HG03060 (cell line): ENCODE data around the gene KPTN.

ENCODE experiments used
- ATAC-seq: cut with Tn5 transposase; IDR thresholded peaks from one replicate; pipeline ENCODE4 v1.9.1; 2021; ENCODE audit warnings: low read depth, moderate number of reproducible peaks; ENCODE audit not compliant: unreplicated experiment

The KPTN gene

GRCh38 chr19:47471381-47471732, 12.7 kb downstream of the KPTN start:
- no peak for ATAC-seq

DNA sequence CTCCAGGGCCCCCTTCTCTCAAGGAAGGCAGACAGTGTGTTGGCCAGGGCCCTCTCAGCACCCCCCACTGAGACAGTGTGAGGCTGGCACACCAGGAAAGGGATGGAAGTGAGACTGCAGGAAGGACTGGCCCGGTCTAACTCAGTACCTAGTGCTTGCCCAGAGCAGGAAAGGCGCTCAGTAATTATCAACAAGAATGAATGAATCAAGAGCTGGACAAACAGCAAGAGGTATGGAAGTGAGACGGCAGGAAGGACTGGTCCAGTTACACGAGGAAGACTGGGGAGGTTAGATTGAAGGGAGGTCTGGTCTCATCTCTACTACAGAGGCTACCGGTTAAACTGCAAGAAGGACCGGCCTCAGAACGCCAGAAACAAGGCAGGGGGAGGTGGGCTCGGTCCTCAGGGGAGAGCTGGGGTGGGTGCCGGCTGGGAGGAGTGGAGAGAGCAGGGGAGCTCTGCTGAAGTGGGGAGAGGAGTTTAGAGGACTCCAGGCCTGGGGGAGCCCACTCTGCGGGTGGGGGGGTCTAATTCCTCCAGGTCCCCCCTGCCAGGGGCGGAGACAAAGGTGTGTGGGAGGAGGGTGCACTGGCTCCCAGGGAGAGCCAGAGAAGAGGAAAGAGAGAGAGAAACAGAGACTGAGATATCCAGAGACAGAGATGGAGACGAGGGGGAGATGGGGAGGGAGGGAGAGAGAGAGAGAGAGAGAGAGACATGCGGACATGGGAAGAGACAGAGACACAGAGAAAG, 13.4 kb downstream of the KPTN start:
- no peak for ATAC-seq

DNA sequence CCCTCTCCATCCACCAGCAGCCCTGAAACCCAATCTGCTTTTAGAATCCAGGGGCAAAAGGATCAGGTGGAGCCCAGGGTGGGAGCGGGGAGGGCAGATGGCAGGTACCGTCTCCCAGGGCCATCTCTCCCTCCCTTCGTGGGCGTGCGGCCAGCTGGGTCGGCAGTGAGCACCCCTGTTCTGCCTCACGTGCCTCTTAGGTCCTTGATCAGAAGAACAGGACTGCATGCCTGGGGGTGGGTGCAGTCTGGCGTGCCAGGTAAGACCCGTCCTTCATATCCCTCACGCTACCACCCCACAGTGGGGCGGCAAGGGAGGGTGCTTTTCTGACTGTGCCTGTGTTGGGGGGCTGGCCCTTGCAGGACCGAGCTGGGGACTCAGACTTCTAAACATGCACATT, 14.3 kb downstream of the KPTN start:
- ATAC-seq: no peak

DNA sequence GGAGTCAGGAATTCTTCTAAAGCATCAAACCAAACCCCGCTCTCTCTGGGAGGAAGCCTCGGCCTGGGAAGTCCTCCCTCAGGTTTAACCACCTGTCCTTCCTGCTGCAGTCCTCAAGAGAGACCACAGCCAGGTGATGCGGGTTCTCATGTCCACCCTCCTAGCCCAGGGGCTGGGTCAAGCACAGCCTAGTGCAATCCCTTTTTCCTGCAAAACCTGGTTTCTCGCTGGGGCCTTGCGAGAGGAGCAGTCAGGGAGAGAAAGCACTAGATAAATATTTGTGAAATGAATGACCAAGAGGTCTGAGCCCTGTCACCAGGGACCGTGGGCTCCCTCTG, 14.7 kb downstream of the KPTN start:
- no peak for ATAC-seq

GRCh38 chr19:47467914-47468313, 16.1 kb downstream of the KPTN start:
- ATAC-seq: no peak

GRCh38 chr19:47465957-47466356, 18.1 kb downstream of the KPTN start:
- no peak for ATAC-seq

- ATAC-seq: no peak
Observed at GRCh38 chr19:47464675-47465419, 19.2 kb downstream of the KPTN start.

DNA sequence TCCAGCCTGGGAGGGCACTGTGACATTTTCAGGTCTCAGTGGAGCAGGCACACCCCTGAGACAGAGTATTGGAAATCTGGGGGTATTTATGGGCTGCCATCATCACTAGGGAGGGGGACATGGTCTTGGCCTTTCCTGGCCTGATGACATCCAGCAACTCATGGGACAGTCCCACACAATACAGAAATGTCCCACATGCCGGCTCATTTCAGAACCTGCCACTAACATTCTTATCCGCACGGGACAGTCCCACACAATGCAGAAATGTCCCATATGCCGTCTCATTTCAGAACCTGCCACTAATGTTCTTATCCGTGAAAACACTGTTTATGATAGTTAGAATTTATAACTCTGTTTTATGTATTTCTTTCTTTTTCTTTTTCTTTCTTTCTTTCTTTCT, 22.1 kb downstream of the KPTN start:
- ATAC-seq: no peak

DNA sequence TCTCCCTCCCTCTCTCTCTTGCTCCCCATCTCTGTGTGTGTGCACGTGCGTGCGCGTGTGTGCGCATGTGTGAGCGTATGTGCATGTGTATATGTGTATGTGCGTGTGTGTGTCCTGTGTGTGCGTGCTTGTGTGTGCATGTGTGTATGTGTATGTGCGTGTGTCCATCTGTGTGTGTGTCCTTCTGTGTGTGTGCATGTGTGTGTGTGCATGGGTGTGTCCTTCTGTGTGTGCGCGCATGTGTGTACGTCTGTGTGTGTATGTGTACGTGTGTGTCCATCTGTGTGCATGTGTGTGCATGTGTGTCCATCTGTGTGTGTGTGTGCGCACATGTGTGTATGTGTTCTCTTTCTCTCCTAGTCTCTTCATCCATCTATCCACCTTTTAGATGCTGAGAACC, 24.5 kb downstream of the KPTN start:
- ATAC-seq: no peak

- ATAC-seq: no peak
Observed at GRCh38 chr19:47458672-47459071, 25.3 kb downstream of the KPTN start.

DNA sequence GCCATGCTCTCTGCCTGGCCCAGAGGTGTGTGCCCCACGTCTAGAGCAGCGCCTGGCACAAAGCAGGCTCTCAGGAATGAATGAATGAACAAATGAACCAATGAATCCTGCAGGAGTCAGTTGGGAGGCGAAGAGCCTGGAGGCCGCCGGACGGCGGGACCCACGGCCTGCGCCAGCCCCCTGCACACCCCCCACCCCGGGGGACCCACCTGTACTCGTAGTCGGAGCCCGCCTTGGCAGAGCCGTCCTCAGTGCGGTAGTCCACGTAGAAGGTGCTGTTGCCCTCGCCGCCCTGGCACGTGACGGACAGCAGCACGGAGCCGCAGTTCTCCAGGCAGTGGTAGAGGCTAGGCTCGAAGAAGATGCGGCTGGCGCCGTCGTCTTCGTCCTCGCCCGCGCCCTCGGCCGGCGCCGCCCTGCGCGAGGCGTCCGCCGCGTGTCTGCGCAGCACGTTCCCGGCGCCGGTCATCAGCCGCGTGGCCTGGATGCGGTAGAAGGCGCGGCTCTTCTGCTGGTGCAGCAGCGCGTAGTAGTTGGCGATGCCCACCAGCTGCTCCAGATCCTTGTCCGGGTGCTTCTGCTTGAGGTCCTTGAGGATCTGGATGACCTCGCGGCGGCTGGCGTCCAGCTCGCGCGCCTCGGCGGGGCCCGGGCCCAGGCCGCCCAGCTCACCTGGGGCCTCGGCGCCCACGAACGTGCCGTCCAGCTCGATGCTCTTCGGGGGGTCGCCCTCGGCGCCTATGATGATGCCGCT, 27.1 kb downstream of the KPTN start:
- ATAC-seq: no peak

GRCh38 chr19:47450478-47450877, 33.5 kb downstream of the KPTN start:
- ATAC-seq: no peak

- no peak for ATAC-seq
Observed at GRCh38 chr19:47448360-47448727, 35.7 kb downstream of the KPTN start.

- no peak for ATAC-seq
Observed at GRCh38 chr19:47447470-47448359, 36.3 kb downstream of the KPTN start.

GRCh38 chr19:47446534-47447469, 37.2 kb downstream of the KPTN start:
- ATAC-seq: no peak

DNA sequence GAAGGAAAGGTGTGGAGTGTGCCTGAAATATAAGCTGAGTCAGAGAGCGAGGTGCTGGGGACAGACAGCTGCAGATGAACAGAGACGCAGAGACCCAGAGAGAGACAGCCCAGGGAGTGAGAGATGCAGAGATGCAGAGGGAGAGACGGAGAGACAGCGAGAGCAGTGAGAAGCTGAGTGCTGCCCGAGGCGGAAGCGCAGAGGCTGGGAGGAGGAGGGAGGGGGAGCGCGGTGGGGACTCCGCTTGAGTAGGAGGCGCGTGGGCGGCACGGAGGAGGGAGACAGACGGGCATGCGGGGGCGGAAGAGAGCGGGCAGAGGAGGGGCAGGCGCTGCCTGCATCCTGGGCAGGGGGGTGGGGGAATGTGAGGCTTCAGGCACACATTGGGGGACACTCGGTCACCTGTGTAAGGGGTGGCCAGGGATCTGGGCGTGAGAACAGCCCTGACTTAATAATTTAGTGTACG, 38.0 kb downstream of the KPTN start:
- ATAC-seq: no peak

- ATAC-seq: no peak
Observed at GRCh38 chr19:47445527-47445926, 38.5 kb downstream of the KPTN start.

- ATAC-seq: no peak
Observed at GRCh38 chr19:47444388-47444821, 39.6 kb downstream of the KPTN start.

DNA sequence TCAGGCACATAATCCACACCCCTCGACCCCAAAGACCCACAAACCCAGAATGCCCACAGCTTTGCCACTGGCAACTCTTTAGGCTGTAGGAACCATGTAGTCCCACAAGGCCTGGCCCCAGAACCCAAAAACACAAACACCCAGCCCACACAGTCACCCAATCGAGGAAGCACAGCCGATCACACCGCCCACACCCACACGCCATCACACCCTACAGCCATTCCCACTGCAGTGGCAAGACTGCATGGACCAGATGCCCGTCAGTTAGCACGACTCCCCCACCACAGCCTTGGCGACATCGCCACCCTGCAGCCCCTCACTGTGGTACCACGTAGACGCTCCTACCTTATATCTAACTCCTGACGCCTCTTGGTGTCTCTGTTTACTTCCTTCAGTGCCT, 40.7 kb downstream of the KPTN start:
- no peak for ATAC-seq
